Hepatocyte (in vitro differentiated cells): ENCODE data around the gene FAAH. TPM values are rescaled to one million over a fixed set of nuclear protein-coding genes. Genes with fewer than 3 reads are reported as not detected.

Experiments
- DNase-seq: peaks from one replicate; pipeline ENCODE4 v3.0.0-alpha.2; 2016; ENCODE audit warnings: low spot score
- H2AFZ ChIP-seq: fragments of 200-600 bp; sonication (generic); 2 replicates; pipeline ENCODE4 v1.6.0; 2016; ENCODE audit warnings: antibody characterized with exemption, mild to moderate bottlenecking
- H3K27ac ChIP-seq: fragments of 200-600 bp; sonication (generic); 2 replicates; pipeline ENCODE4 v1.5.1; 2016; ENCODE audit warnings: mild to moderate bottlenecking
- H3K27me3 ChIP-seq: fragments of 200-600 bp; sonication (generic); 2 replicates; pipeline ENCODE4 v1.6.1; 2016
- H3K36me3 ChIP-seq: fragments of 200-600 bp; sonication (generic); replicated peaks from 2 replicates; pipeline ENCODE4 v1.5.1; 2016; ENCODE audit warnings: low read depth; ENCODE audit not compliant: insufficient read depth
- H3K4me1 ChIP-seq: fragments of 200-600 bp; sonication (generic); 2 replicates; pipeline ENCODE4 v1.5.1; 2016; ENCODE audit warnings: mild to moderate bottlenecking, moderate library complexity; ENCODE audit not compliant: insufficient read depth
- H3K4me2 ChIP-seq: fragments of 200-600 bp; sonication (generic); 2 replicates; pipeline ENCODE4 v1.6.0; 2016
- H3K4me3 ChIP-seq: fragments of 200-600 bp; sonication (generic); 2 replicates; pipeline ENCODE4 v1.5.1; 2016; ENCODE audit warnings: mild to moderate bottlenecking
- H3K79me2 ChIP-seq: fragments of 200-600 bp; sonication (generic); 2 replicates; pipeline ENCODE4 v1.6.0; 2017; ENCODE audit warnings: mild to moderate bottlenecking
- H3K9me2 ChIP-seq: fragments of 200-600 bp; sonication (generic); replicated peaks from 2 replicates; pipeline ENCODE4 v1.6.0; 2017; ENCODE audit warnings: mild to moderate bottlenecking; ENCODE audit not compliant: insufficient read depth
- H3K9me3 ChIP-seq: fragments of 200-600 bp; sonication (generic); 2 replicates; pipeline ENCODE4 v1.5.1; 2016; ENCODE audit warnings: low read depth, mild to moderate bottlenecking
- H4K20me1 ChIP-seq: fragments of 200-600 bp; sonication (generic); 2 replicates; pipeline ENCODE4 v1.6.0; 2016; ENCODE audit warnings: mild to moderate bottlenecking; ENCODE audit not compliant: insufficient read depth, poor library complexity, severe bottlenecking
- EZH2 ChIP-seq: fragments of 200-600 bp; sonication (generic); IDR thresholded peaks from 2 replicates; pipeline ENCODE4 v1.6.1; 2016; ENCODE audit warnings: antibody characterized with exemption, mild to moderate bottlenecking, borderline replicate concordance
- EZH2phosphoT487 ChIP-seq: fragments of 200-600 bp; sonication (generic); IDR thresholded peaks from one replicate; pipeline ENCODE4 v1.6.1; 2018; ENCODE audit warnings: antibody characterized with exemption, mild to moderate bottlenecking, low read depth, moderate library complexity; ENCODE audit not compliant: unreplicated experiment, severe bottlenecking
- WGBS: methylation state at CpG from one replicate; pipeline ENCODE4 v1.1.6; 2016; ENCODE audit warnings: low lambda C conversion rate; ENCODE audit errors: missing lambda C conversion rate; 5-methylcytosine and 5-hydroxymethylcytosine counted together
- polyA plus RNA-seq: library from polyadenylated mRNA; unstranded; fragments of >200 nt; fragmentation: Nextera tagmentation; extraction: Ambion mirVana; gene quantifications from 2 replicates; pipeline ENCODE4 v1.2.1, GENCODE V29; 2016
- total RNA-seq: library from RNA; depleted of rRNA; stranded (reverse); fragments of >200 nt; gene quantifications from 2 replicates; pipeline ENCODE4 v1.2.3, GENCODE V29; 2014
- TF ChIP-seq, protein P1 (sequence below): fragments of 200-600 bp; sonication (generic); IDR thresholded peaks from 2 replicates; pipeline ENCODE4 v1.5.1; 2016; ENCODE audit warnings: antibody characterized with exemption, mild to moderate bottlenecking; ENCODE audit not compliant: poor library complexity

FAAH gene
- total and polyA plus RNA-seq, 2 experiments from 2014 or later: 44.5 to 61.8 TPM

DNA sequence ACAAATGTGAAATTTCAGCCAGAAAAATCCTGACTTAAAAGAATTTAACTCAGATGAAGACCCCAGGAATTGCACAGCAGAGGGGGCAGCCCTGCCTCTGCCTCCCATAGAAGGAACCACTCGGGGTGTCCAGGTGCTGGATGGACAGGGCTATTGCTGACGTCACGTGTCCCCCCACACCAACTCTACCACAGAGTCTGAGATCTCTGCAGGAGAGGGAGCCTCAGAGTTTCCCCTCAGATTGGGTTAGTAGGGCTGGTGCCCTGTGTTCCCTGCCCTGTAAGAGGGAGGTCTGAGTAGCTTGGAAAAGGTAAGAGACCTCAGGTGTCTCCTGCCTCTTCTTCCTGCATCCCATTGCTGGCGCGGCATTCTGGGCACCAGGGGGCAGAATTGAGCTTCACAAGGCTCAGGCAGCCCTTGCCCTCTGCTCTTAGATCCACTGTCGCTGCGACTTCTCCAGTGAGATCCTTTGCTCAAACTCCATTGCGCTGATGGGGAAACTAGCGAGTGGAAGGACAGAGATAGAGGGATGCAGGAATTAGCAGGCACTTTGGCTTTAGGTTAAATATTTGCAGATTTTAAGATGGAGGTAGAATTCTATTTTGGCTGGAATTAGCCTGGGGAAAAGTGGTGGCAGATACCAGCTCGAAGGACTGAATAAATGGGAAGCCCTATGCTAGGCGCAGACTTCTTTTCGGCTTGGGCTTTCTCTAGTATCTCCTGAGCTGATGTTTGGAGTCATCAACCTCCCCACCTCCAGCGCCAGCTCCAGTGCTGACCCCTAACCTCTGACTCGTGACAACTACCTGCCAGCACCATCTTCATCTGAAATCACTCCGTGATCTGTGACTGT, 52.8 kb downstream of the FAAH start:
- no peak overlapping the region for H3K4me3 ChIP-seq
- H3K4me2 ChIP-seq: no peak overlapping the region
- H3K27ac ChIP-seq: no peak overlapping the region
- peaks cover 63% of the 10 kb centered on the region for H3K27me3 ChIP-seq
- H3K36me3 ChIP-seq: no peaks in the 10 kb centered on the region
- H3K9me3 ChIP-seq: no peaks in the 10 kb centered on the region
- no peak overlapping the region for H2AFZ ChIP-seq
- WGBS: 28% methylated on average over 15 of the region's 15 CpGs
- peak; percentile 89 for DNase-seq
- no peaks in the 10 kb centered on the region for H3K4me1 ChIP-seq
- H3K9me2 ChIP-seq: no peaks in the 10 kb centered on the region
- TF ChIP-seq EZH2phosphoT487 (peak; percentile 70), EZH2 (peak; percentile 19)
- TF ChIP-seq, protein P1, sequence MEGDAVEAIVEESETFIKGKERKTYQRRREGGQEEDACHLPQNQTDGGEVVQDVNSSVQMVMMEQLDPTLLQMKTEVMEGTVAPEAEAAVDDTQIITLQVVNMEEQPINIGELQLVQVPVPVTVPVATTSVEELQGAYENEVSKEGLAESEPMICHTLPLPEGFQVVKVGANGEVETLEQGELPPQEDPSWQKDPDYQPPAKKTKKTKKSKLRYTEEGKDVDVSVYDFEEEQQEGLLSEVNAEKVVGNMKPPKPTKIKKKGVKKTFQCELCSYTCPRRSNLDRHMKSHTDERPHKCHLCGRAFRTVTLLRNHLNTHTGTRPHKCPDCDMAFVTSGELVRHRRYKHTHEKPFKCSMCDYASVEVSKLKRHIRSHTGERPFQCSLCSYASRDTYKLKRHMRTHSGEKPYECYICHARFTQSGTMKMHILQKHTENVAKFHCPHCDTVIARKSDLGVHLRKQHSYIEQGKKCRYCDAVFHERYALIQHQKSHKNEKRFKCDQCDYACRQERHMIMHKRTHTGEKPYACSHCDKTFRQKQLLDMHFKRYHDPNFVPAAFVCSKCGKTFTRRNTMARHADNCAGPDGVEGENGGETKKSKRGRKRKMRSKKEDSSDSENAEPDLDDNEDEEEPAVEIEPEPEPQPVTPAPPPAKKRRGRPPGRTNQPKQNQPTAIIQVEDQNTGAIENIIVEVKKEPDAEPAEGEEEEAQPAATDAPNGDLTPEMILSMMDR: peak; percentile 84
- no peaks in the 10 kb centered on the region for H3K79me2 ChIP-seq
- H4K20me1 ChIP-seq: no peaks in the 10 kb centered on the region

DNA sequence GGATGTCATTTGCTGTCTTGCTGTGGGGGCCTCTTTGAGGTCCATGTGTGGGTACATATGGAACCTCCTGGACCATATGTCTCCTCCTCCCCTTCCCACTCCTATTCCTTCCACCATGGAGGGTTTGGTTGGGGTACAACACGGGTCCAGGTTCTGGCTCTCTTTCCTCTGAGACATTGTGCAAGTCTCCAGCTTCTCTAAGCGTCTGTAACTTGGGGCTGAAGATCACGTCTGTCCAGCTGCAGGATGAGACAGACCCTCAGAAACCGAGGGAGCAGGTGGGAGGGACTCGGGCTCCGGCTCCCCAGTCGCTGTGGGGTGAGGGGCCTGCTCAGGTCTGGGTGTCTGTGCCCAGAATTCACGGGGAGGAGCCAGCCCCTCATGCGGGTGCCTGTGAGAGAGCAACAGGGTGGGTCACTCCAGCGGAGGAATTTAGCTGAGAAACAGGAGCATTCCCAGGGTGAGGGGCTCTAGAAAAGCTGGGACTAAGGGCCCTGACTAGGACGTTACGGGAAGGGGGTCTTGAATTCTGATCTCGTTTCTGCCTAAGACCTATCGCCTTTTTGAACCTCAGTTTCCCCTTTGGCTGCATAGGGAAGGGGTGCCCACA, 53.5 kb downstream of the FAAH start:
- no peak overlapping the region for H3K27ac ChIP-seq
- no peaks in the 10 kb centered on the region for H3K9me2 ChIP-seq
- no peaks in the 10 kb centered on the region for H3K79me2 ChIP-seq
- no peak overlapping the region for H3K4me3 ChIP-seq
- H2AFZ ChIP-seq: no peak overlapping the region
- no peak for DNase-seq
- H4K20me1 ChIP-seq: no peaks in the 10 kb centered on the region
- H3K4me2 ChIP-seq: peak overlapping the region; percentile 92
- 17% methylated on average over 14 of the region's 14 CpGs for WGBS
- H3K36me3 ChIP-seq: no peaks in the 10 kb centered on the region
- H3K4me1 ChIP-seq: no peaks in the 10 kb centered on the region
- no peak for TF ChIP-seq EZH2
- TF ChIP-seq EZH2phosphoT487: no peak
- TF ChIP-seq, protein P1: no peak
- no peaks in the 10 kb centered on the region for H3K9me3 ChIP-seq
- H3K27me3 ChIP-seq: peaks cover 70% of the 10 kb centered on the region

DNA sequence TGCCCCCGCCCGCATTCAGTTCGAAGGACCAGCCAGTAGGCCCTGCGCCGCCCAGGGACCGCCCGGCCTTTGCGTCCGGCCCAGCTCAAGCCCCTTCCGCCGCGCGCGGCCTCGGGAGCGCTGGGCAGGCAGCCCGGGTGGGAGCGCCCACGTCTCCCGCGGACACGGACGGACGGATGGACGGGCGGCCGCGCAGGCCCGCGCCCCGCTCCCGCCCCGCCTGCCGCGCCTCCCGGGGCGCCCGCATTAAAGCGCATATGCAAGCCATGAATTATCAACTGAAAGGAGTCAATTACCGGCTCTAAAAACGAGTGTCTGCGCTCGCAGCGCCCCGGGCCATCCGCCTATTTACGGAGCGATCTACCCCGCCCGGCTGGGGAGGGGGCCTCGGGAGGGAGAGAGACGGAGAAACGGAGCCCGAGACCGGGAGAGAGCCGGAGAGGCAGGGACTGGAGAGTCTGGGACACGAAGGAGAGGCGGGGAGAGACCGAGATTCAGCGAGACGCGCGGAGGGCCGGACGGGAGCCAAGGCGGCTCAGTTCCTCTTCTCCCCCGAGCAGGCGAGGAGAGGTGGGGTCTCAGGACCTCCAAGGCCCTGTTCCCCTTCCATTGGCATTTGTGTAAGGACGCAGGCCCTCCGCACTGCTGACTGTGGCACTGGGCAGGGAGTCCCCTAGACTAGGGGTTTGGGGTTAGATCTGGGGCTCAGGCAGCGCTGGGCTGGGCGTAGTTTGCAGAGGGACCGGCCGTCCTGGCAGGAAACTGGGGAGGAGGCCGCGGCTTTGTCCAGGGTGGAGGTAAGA, 54.2 kb downstream of the FAAH start:
- Histone ChIP-seq H4K20me1 (no peaks in the 10 kb centered on the region), H3K4me3 (peak overlapping the region; percentile 39), H3K9me3 (no peaks in the 10 kb centered on the region), H3K4me2 (peak overlapping the region; percentile 92), H3K36me3 (no peaks in the 10 kb centered on the region), H2AFZ (peak overlapping the region; percentile 66), H3K4me1 (no peaks in the 10 kb centered on the region), H3K27me3 (peaks cover 77% of the 10 kb centered on the region), H3K79me2 (no peaks in the 10 kb centered on the region), H3K27ac (no peak overlapping the region), H3K9me2 (no peaks in the 10 kb centered on the region)
- WGBS: 4% methylated on average over 49 of the region's 76 CpGs
- peak; percentile 17 for DNase-seq
- TF ChIP-seq EZH2phosphoT487: peak; percentile 81
- peak; percentile 99 for TF ChIP-seq EZH2
- TF ChIP-seq, protein P1: no peak
